Gastrocnemius medialis (tissue), 4 donors: ENCODE data around the gene HOXB2. TPM values are rescaled to one million over a fixed set of nuclear protein-coding genes. Genes with fewer than 3 reads are reported as not detected.

Source experiments
- ATAC-seq, 2 donors: fragments of 150-250 bp; one replicate each; pipeline ENCODE4 v1.9.1; 2016
- DNase-seq, 2 donors: peaks; one replicate each; pipeline ENCODE4 v3.0.0-alpha.2; 2019
- H3K27ac ChIP-seq, 4 donors: fragments of 200-600 bp; sonication (generic); 1 replicate in 1 of 4; 2 replicates in 3 of 4; pipeline ENCODE4 v1.5.1; 2016 to 2018; ENCODE audit warnings: mild to moderate bottlenecking in 2 of 4, moderate library complexity in 1 of 4
- H3K27me3 ChIP-seq, 3 donors: fragments of 200-600 bp; sonication (generic) in 2 of 3; 1 replicate in 1 of 3; 2 replicates in 2 of 3; pipeline versions ENCODE4 v1.5.1 to v1.6.0; 2016 to 2019; ENCODE audit warnings: mild to moderate bottlenecking in 1 of 3, moderate library complexity in 1 of 3
- H3K36me3 ChIP-seq, 2 donors: fragments of 200-600 bp; sonication (generic) in 1 of 2; one replicate each; pipeline ENCODE4 v1.5.1; 2017 to 2018
- H3K4me1 ChIP-seq, 2 donors: fragments of 200-600 bp; sonication (generic) in 1 of 2; one replicate each; pipeline ENCODE4 v1.5.1; 2016 to 2017; ENCODE audit warnings: mild to moderate bottlenecking in 2 of 2
- H3K4me3 ChIP-seq, 4 donors: fragments of 200-600 bp; sonication (generic) in 3 of 4; 1 replicate in 1 of 4; 2 replicates in 3 of 4; pipeline ENCODE4 v1.5.1; 2016 to 2019; ENCODE audit warnings: mild to moderate bottlenecking in 2 of 4
- H3K9me3 ChIP-seq, 3 donors: fragments of 200-600 bp; sonication (generic) in 2 of 3; 1 replicate in 1 of 3; 2 replicates in 2 of 3; pipeline ENCODE4 v1.5.1; 2016 to 2019
- POLR2A ChIP-seq, 2 donors: fragments of 450-650 bp; IDR thresholded peaks; one replicate each; pipeline ENCODE4 v1.6.1; 2017; ENCODE audit warnings: antibody characterized with exemption in 2 of 2, mild to moderate bottlenecking in 2 of 2, moderate library complexity in 2 of 2
- in situ Hi-C, 4 donors: fragments of 200-750 bp; cut with MboI; loops; one replicate each; pipeline versions ENCODE4 v1.15.0 to v1.8.0; 2017; ENCODE audit warnings: low sequenced_read_pairs in 4 of 4
- intact Hi-C: fragments of 100-400 bp; cut with DNase I; formaldehyde crosslinking; loops from one replicate; pipeline ENCODE4 v1.15.1; 2023; ENCODE audit warnings: low total_unique reads
- total RNA-seq, 4 donors: library from RNA; depleted of rRNA; stranded (reverse); fragments of >200 nt; gene quantifications; one replicate each; pipeline versions ENCODE4 v1.1.0 to v1.2.3, GENCODE V29; 2016
- TF ChIP-seq, protein P1 (sequence below), 5 experiments: fragments of 450-650 bp in 3 of 5; fragments of 200-600 bp in 2 of 5; sonication (generic) in 2 of 5; IDR thresholded peaks in 4 of 5; conservative IDR thresholded peaks in 1 of 5; 1 replicate in 4 of 5; 2 replicates in 1 of 5; pipeline ENCODE4 v1.5.1; 2016 to 2019; ENCODE audit warnings: antibody characterized with exemption in 5 of 5, mild to moderate bottlenecking in 3 of 5, moderate library complexity in 3 of 5

The HOXB2 gene
- total RNA-seq, 4 donors from 2014 or later, result 4.1 to 22.1 (median 10.4) TPM

DNA sequence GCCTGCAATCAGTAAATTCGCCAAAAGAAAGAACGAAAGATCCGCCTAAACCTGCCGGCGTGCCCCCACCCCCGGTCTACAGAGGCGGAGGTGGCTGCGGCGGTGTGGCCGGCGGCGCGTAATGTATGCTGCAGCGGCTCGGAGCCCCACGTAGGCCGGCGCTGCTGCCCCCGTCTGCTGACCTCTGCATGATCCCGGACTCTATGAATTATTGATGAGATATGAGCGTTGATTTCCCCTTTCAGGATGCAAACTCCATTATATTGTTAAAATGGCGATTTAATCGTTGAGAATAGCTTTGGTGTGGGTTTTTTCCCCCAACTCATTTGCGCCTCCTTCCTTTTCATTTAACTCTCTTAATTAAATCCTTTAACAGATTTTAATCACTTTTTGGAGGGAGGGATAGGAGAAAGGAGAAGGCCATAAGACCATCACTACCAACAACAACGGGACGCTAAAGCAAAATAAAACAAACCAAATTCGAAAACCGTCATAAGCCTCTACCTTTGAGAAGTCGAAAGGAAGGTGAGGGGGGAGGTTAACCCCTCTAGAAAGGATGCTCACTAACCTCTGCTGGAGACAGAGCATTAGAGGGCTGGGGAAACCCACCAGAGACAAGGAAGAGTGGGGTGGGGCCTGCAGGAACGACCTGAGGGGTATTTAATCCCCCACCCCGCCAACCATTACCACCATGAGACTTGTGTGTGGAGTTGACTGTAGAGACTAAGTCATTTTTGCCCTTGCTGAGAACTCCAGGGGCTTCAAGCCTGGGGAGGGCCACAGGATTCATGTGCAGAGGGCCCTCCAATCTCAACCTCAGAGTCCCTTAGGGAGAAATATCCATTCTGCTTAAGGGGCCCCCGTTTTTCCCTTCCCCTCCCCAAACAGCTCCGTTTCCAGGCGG is 41.7 kb upstream of the HOXB2 start:
- H3K27me3 ChIP-seq, result peaks cover 47 to 52% (median 48%) of the 10 kb centered on the region in 3 donors
- no peaks in the 10 kb centered on the region for H3K36me3 ChIP-seq
- no peak for TF ChIP-seq POLR2A (IDR thresholded peaks at IDR 0.05)
- TF ChIP-seq, protein P1, sequence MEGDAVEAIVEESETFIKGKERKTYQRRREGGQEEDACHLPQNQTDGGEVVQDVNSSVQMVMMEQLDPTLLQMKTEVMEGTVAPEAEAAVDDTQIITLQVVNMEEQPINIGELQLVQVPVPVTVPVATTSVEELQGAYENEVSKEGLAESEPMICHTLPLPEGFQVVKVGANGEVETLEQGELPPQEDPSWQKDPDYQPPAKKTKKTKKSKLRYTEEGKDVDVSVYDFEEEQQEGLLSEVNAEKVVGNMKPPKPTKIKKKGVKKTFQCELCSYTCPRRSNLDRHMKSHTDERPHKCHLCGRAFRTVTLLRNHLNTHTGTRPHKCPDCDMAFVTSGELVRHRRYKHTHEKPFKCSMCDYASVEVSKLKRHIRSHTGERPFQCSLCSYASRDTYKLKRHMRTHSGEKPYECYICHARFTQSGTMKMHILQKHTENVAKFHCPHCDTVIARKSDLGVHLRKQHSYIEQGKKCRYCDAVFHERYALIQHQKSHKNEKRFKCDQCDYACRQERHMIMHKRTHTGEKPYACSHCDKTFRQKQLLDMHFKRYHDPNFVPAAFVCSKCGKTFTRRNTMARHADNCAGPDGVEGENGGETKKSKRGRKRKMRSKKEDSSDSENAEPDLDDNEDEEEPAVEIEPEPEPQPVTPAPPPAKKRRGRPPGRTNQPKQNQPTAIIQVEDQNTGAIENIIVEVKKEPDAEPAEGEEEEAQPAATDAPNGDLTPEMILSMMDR (IDR thresholded peaks at IDR 0.05 in 4 of 5, conservative IDR thresholded peaks at IDR 0.05 in 1 of 5), result no peak
- no peak for ATAC-seq
- H3K4me1 ChIP-seq, result peaks cover 9 to 11% of the 10 kb centered on the region in 2 donors
- no peak for DNase-seq
- peak overlapping the region; percentile 60 to 67 (median 63) for H3K4me3 ChIP-seq
- intact Hi-C loops, result no loop called here
- in situ Hi-C loops, result no loop called here
- no peaks in the 10 kb centered on the region for H3K9me3 ChIP-seq
- peak overlapping the region; percentile 55 to 68 (median 63) for H3K27ac ChIP-seq

DNA sequence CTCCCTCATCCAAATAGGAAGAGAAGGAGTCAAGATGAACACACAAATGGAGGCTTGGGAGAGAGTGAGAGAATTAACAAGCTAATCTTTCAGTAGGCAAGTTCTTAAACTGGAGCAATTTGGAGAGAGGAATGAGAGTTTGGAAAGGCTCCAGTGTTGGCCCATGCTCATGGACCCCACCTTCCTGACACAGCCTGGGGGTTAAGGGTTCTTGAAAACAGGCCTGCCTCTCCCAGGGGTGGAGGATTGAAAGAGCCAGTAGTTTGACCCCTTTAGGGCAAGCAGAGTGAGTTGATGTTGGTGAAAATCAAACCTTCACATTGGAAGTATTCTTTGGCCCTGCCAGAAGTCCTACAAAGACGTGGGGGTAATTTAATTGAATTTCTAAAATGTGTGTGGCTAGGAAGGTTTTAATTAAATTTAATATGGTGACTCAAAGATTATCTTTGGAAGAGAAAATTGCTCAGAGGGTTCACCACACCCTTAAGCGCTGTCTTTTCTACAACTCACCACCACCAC is 39.4 kb upstream of the HOXB2 start:
- Histone ChIP-seq H3K27ac (peak overlapping the region in 1 of 4 donors; percentile 62), H3K27me3 (peaks cover 47 to 62% (median 60%) of the 10 kb centered on the region in 3 donors), H3K9me3 (no peaks in the 10 kb centered on the region), H3K4me3 (no peak overlapping the region), H3K36me3 (no peaks in the 10 kb centered on the region), H3K4me1 (peaks cover 9 to 11% of the 10 kb centered on the region in 2 donors)
- intact Hi-C loops, result no loop called here
- no peak for TF ChIP-seq POLR2A (IDR thresholded peaks at IDR 0.05)
- TF ChIP-seq, protein P1 (IDR thresholded peaks at IDR 0.05 in 4 of 5, conservative IDR thresholded peaks at IDR 0.05 in 1 of 5), result no peak
- in situ Hi-C loops, result no loop called here
- no peak for ATAC-seq
- no peak for DNase-seq

DNA sequence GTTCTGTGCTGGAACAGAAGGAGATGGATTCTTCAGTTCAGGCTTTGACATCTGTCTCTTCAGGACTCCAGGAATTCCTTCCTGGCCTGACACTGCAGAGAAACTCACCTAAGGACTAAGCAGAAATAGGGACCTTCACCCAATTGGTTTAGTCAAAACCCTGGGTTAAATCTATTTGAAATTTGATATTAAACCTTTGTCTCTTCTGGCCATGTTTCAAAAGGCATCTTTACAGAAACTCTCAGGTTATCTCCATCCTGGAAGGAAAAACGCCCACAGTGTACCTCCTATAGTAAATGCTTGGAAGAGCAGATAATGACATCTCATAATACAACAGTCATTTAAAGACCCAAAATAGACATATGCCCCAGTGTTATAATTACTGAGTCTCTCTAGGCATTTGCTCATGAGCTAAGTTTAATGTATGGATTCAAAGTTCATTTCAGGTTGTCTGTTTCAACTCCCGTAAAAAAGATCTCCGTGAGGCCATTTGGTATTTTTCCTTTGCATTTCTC is 38.9 kb upstream of the HOXB2 start:
- H3K4me3 ChIP-seq, result no peak overlapping the region
- no peaks in the 10 kb centered on the region for H3K36me3 ChIP-seq
- DNase-seq (no peak), ATAC-seq (no peak)
- H3K9me3 ChIP-seq, result no peaks in the 10 kb centered on the region
- peak overlapping the region in 3 of 4 donors; percentile 72 to 83 (median 79) for H3K27ac ChIP-seq
- peaks cover 50 to 67% (median 65%) of the 10 kb centered on the region in 3 donors for H3K27me3 ChIP-seq
- H3K4me1 ChIP-seq, result peaks cover 9 to 11% of the 10 kb centered on the region in 2 donors
- in situ Hi-C loops (no loop called here), intact Hi-C loops (no loop called here)
- TF ChIP-seq, protein P1 (IDR thresholded peaks at IDR 0.05 in 4 of 5, conservative IDR thresholded peaks at IDR 0.05 in 1 of 5), result no peak
- no peak for TF ChIP-seq POLR2A (IDR thresholded peaks at IDR 0.05)

DNA sequence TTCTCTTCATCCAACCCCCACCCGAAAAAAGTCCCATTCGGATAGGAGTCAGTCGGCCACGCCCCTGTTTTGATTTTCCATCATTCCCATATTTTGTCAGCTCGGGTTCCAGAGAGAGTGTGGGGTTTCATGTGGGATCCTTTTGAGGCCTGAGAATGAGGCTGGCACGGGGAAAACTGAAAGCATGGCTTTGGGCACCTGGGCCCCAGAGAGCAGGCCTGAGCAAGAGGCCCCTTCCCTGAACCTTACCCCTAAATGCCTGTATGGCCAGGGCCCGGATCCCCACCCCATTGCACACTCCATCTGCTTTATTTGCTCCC is 37.8 kb upstream of the HOXB2 start:
- TF ChIP-seq POLR2A (IDR thresholded peaks at IDR 0.05), result no peak
- TF ChIP-seq, protein P1 (IDR thresholded peaks at IDR 0.05 in 4 of 5, conservative IDR thresholded peaks at IDR 0.05 in 1 of 5), result no peak
- ATAC-seq (no peak), DNase-seq (no peak)
- no peaks in the 10 kb centered on the region for H3K36me3 ChIP-seq
- peak overlapping the region in 3 of 4 donors; percentile 51 to 56 (median 54) for H3K4me3 ChIP-seq
- intact Hi-C loops (no loop called here), in situ Hi-C loops (no loop called here)
- peak overlapping the region; percentile 72 to 83 (median 76) for H3K27ac ChIP-seq
- peaks cover 9 to 12% of the 10 kb centered on the region in 2 donors for H3K4me1 ChIP-seq
- peaks cover 52 to 75% (median 59%) of the 10 kb centered on the region in 3 donors for H3K27me3 ChIP-seq
- no peaks in the 10 kb centered on the region for H3K9me3 ChIP-seq
